Lung microvascular endothelial cell (primary cell): Measurements from ENCODE around the gene CERS6. TPM values are rescaled to one million over a fixed set of nuclear protein-coding genes. Genes with fewer than 3 reads are reported as not detected.

Experiments used
- DNase-seq, 2 donors: peaks; one replicate each; pipeline versions ENCODE4 v3.0.0 to v3.0.0-alpha.2; 2010; ENCODE audit warnings: low read depth in 2 of 2
- total RNA-seq: library from RNA; depleted of rRNA; stranded (reverse); fragments of >200 nt; gene quantifications from 2 replicates; pipeline ENCODE4 v1.2.1, GENCODE V29; 2014

Gene CERS6
- total RNA-seq, 1 donor from 2014 or later, result 44.6 TPM

DNA sequence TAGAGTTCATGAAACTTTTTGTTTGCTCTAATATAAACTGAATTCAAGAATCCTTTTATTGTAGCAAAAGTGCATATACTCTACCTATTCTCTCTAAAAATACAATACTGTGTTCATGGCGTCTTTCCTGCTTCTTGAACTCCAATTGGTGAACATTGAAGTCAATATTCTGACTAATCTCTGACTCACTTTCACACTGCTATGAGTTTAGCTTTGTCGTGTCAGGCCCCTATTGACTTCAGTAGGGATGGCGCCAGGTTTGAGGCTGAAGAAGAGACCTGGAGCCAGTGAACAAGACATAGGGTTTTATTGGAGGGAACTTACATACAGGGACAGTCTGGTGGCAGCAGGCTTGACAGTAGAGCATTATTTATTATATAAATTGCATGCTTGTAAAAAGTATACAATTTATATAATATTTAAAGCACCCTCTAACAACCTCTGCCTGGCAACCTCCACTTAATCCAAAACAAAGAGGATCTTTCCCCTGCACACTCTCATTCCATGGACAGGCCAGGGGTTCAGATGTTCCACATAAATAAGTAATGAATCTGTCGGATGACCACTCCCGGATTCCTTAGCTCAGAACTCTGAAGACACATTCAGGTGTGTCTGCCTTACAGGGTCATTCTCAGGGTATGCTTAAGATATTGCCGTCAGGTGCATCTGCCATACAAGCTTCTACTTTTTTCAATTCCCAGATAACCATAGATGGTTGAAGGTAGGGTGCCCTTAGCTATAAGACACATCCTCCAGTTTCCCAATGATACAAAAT, 141.0 kb downstream of the CERS6 start:
- no peak for DNase-seq

DNA sequence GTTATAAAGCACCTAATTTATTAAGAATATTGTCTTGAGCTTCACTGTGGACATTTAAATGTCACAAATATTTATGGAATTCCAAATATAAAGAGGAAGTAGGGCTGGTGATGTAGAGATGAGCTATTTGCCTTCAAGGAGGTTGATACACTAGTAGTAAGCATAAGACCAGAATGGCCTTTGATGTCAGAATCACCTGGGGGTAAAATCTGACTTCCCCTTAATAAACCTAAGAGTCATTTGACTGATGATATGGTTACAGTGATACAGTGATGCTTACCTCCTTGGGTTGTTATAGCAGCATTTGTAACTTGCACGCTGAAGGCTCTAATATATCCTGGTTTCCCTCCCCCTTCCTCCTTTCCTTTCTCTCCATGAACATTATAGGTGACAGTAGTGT, 143.7 kb downstream of the CERS6 start:
- no peak for DNase-seq

DNA sequence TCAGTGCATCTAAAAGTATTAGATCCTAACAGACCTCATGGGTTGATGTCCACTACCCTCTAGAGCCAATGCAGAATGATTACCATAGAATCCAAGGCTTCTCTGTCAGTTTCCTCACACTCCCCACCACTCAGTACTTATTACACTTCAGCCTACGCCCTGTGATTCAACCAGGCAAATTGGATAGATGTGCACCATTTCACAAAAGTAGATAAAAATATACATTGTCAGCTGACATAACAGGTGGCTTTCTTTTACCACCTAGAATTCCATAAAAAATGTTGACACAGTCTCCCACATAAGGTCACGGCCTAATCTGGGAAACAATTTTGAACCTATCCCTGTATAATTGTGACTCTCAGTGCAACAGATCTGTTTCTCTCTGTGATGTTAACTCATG, 144.9 kb downstream of the CERS6 start:
- DNase-seq, result no peak

DNA sequence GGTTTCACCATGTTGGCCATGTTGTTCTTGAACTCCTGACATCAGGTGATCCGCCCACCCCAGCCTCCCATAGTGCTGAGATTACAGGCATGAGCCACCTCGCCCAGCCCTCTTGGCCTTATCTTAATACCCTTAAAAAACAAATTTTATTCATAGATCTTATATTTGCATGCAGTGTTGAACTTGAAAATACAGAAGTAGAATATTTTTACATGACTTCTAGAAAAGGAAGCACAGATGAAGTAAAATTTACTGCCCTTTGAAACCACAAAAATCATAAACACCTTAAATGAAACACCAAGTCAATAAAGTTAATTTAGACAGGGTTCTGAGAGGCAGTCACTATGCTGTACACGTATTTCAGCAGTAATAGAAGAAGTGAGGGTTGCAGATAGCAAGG, 145.7 kb downstream of the CERS6 start:
- no peak for DNase-seq

DNA sequence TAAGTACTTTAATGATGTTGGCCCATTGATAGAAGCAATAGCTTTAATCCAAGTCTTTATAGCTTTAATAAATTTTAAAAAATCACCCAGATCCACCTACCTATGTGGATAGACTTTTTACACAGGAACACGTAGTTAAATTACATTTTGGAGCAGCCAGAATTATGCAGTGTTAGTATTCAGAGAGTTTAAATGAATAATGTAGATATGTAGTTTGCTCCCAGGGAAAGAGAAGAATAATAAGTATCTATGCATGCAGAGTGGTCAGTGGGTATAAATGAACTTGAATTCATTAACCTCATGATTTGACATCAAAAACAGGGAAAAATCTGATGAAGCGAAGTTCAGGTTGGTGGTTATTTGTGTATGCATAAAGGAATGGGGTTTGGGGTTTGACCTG, 146.3 kb downstream of the CERS6 start:
- DNase-seq, result no peak

DNA sequence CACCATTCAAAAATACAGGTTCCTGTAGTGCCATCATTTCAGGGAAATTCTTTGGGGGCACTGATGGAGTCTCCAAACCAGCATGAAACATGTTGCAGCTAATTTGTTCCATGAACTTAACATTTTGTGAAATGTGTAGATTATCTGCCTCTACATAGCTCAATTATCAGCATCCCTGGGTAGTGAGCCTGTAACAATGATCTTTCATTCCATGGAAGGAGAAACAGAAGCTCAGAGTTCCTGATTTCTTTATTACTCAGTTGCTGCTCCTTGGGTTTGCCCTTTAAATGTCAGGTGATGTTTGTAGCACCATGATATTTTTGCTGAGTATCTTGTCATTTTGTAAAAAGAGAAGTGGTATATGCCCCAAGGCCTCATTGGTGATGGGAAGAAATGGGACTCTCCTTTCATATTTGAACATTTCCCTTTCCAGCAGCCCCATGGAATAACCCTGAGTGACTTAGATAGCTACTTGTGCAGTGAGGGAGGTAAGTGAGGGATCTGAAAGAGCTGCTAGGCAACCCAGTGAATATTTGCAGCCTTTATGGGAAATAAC, 146.9 kb downstream of the CERS6 start:
- no peak for DNase-seq

DNA sequence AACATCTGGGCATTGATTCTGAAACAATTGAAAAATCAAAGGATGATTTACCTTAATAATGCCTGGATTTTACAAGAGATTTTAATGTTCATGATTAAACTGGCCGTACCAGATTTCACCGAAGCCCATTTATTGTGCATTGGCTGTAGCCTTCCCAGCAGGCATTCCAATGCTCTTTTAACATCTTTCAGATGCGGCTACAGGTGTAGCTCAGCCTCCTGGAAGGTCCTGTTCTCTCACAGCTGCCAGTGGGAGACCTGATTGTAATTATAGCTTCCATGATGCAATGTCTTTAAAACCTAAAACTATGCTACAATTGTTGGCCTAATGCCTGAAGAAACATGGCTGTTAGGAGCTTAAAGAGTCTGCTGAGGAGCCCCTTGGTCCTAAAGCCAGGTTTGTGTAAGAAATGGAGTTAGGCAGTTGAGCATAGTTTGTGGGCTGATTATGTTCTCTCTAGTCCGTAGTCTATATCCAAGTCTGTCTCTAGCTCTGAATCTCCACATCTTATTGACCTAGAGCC, 147.4 kb downstream of the CERS6 start:
- no peak for DNase-seq

DNA sequence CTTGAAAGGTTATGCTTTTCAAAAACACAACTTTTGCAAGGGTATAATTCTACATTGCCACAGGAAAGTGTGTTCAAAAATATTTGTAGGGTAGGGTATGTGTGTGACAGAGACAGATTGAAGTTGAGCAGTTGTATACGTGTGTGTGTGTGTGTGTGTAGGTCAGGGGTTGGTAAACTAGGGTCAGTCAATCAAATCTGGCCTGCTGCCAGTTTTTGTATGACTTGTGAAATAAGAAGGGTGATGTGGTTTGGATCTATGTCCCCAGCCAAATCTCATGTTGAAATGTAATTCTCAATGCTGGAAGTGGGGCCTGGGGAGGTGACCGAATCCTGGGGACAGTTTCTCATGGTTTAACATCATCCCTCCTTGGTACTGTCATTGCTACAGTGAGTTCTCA, 148.2 kb downstream of the CERS6 start:
- no peak for DNase-seq

DNA sequence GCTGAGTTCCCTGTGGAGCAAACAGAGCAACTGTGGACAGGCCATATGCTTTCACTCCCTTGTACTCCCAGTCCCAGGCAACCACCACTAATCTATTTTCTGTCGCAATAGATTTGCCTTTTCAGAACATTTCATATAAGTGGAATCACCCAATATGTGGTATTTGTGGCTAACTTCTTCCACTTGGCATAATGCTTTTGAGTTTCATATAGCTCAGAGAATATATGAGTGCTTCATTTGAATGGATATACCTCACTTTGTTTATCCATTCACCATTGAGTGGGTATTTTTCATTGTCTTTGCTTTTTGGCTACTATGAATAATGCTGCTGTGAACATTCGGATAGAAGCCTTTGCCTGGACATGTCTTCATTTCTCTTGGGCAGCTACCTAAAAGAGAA, 151.9 kb downstream of the CERS6 start:
- DNase-seq, result no peak

DNA sequence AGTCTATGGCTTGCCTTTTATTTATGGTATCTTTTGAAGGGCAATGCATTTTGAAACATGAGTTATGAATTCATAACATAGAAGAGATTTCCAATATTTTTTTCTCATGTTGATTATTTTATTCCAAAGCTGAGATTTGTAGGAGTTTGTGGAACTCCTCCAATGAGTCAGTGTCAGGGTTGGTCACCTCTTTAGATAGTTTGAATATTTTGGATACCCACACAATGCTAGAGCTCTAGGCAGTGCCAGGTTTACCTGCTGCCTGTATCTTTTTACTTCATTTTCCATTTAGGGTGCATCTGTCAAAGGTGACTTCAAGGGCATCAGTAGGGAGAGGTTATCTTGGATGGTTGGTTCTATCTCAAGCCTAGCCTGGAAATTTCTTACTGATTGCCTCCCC, 152.7 kb downstream of the CERS6 start:
- DNase-seq, result no peak

DNA sequence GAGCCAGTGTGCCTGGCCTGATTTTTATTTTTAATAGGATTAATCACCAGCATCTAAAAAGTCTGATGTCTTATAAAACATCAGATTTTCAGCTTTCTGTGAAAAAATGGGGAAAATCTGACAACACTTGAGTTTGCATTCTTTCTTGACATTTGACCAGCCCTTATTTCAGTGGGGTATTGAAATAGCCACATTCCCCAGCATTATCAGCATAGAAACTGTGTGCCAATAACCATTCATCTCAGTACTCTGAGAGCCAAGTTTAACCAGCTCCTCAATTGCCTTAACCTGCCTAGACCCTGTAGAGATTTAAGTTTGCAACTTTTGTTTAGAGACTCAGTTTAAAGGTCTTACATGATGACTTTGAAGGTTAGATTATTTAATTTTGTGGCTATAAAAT, 155.0 kb downstream of the CERS6 start:
- no peak for DNase-seq

DNA sequence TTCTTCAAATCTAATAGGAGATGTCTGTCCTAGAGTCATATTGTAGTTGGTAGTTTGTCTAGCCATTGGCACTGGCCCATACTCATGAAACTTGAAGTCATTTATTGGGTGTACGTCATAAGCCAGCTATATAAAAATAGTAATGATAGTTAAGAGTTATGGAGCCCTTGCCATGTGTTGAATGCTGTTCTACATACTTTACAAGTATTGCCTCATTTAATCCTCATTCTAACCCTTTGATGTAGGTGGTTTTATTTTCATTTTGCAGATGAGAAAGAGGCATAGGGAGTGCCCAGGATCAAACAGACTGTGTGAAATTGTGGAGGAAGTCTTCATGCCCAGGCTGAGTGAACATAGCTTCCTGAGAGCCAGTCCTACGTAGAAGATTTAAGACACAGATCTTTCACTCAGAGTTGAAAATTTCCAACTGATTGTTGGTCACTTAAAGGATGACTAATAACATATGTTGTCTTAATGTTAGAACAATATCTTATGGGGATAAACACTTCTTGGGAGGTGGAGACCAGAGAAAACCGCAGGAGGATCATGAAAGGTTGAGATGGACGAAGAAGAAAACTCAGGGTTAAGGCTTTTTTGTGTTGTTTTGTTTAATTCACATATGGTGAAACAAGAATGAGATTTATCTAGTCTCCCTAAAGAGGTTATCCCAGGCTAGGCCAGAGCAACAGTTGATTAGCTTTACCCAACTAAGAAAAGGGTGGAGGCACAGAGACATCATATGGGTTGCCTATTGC, 156.0 kb downstream of the CERS6 start:
- no peak for DNase-seq

DNA sequence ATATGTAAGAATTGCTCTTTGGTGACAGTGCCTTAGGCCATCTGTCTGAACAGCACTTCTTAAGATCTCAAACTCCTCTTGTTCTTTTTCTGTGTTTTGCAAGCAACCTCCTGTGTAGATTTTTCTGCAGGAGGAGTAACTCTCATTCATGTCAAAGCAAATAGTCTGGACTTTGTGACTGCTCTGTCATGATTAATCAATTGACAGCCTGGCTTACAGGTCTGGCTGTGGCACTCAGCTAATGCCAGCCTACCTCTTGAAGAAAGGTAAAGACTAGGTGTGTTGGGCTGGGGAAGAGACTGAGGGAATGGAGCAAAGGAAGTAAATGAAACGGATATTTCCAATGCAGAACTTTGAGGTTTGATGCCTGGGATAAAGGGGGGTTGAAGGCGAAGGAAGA, 156.6 kb downstream of the CERS6 start:
- no peak for DNase-seq

DNA sequence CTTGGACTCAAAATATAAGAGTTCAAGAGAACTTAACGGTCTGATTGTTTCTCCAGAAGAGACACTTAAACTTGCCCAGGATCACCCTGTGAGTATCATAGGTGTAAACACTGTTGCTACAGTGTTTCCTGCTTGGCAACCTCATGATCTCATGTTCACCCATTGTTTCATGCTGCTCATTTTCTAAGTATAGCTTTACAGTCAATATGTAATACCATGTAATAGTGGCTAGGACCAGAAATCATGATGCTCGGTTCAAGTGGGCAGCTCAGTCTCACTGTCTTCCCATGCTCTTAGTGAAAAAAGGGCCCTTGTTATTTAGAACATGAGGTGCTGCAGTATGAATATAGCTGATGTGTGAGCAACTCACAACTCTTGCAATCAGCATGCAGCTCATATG, 157.5 kb downstream of the CERS6 start:
- peak in 1 of 2 donors; percentile 52 for DNase-seq

DNA sequence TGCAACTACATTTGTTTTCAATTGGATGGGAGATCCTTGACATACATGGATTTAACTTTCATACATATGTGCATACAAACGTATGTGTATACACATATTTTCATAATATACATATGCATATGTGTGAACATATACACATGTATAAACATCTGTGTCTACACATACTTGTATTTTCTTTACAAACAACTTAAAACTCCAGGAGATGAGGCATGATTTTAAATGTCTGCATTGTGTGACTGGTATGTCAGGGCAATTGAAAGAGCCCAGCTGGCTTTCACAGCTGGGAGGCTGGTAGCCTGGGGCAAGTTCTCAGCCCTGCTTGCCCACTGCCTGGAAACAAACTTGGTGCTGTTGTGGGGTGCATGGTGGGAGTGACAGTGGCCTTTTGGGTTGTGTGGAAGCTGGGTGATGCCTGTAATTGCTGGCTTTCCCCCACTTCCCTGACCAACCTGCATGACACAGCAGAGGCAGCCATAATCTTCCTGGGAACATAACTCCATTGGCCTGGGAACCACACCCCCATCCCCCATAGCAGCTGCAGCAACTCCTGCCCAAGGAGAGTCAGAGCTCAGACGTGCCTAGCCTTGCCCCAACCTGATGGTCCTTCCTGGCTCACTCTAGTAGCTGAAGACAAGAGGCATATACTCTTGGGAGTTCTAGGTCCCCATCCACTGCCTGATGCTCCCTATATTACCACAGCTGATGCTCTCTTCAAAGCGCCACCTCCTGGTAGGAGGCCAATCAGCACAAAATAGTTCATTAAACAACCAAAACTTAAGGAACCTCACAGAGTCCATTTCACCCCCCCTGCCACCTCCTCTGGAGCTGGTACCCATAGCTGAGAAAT, 158.3 kb downstream of the CERS6 start:
- no peak for DNase-seq

DNA sequence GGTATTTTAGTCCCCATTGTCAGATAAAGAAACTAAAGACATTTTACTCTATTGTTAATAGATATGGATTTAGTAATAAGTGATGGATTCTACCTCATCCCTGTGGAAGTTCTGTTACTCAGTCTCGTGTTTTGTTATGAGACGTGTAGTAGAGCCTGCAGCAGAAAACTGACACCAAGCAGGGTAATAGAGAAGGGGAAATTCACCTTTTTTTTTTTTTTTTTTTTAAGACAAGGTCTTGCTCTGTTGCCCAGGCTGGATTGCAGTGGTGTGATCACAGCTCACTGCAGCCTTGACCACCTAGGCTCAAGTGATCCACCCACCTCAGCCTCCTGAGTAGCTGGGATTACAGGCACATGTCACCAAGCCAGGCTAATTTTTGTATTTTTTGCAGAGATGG, 164.5 kb downstream of the CERS6 start:
- no peak for DNase-seq

DNA sequence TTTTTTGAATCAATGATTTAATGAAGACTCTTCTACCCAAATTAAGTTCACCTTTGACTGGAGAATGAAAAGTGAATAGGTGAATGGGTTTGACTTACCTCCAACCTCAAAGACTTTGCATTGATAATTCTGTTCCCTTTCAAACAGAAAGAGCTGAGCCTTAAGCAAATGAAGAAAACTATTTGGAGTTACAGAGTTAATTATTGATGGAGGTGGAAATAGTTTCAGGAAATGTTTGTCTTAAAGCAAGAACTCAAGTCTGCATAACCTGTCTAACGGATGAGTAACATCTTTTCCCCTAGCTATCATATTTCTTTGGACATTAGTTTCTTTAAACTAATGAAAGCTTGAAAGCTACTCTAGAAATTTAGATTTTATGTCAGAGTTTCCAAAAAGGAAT, 166.5 kb downstream of the CERS6 start:
- no peak for DNase-seq

DNA sequence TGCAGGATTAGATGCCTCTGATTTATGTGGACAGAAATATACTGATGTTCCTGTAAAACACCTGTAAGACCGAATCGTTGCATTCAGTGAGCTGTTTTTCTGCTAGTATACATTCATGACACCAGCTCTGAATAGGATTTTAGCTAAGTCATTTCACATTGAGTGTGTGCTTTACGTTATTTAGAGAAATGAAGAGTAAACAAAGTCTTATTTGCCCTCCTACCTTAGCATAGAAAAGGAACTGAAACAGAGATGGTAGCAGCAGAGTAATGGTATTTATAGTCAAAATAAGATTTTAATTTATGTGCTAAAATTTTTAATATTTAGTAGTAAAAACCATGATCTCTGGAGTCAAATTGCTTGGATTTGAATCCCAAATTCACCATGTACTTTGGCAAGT, 168.0 kb downstream of the CERS6 start:
- no peak for DNase-seq

DNA sequence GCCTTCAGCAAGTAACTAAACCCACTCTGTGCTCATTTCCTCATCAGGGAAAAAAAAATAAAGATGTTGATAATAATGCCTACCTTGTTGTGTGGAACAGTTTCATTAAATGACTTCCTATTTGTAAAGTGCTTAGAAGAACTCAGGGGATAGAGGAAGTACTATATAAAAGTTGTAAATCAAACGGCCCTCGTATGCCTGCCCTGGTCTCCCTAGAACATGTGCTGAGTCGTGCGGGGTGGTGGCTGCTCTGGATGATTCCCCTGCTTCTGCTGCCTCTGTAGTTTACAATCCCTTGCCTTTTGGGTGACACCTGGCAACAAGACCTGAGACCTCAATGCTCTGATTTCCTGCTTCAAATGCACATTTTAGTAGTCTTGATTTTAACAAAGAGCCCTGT, 170.0 kb downstream of the CERS6 start:
- DNase-seq, result peak in 1 of 2 donors; percentile 8

DNA sequence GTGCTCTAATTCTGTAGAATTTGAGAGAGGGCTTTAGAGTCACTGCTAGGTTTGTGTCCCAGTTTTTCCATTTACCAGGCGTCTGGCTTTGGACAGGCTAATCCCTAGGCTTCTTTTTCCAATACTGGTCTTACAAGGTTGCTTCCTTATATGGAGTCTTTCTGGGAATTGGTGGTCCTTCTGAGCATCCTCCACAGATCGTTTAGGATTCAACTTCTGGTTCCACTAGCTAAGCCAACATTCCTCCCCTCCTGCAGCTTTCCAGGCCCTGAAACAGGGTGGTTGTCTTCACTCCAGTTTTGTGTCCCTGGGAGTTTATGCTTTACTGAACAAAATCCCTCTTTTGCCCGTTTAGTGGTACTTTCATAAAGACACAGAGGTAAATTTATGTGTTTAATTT, 170.6 kb downstream of the CERS6 start:
- no peak for DNase-seq

DNA sequence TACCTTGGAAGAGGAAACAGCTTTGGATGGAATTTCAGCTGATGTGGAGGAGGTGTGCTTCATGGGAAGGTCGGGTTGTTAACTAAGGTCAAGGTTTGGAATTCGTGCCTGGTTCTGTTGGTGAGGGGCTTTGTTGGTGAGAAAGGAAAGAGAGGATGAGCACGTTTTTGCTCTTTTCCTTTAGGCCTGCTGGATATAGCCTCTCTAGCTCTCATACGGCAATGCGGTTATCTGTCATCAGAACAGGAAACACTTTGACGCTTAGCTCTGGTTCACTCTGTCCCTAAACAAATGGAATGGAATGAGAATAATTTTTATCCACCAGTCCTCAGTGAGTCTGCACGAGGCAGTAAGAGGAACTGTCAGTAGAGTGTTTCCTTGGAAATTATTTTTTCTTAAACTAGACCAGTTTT, 176.6 kb downstream of the CERS6 start:
- DNase-seq, result peak; percentile 83 to 97

DNA sequence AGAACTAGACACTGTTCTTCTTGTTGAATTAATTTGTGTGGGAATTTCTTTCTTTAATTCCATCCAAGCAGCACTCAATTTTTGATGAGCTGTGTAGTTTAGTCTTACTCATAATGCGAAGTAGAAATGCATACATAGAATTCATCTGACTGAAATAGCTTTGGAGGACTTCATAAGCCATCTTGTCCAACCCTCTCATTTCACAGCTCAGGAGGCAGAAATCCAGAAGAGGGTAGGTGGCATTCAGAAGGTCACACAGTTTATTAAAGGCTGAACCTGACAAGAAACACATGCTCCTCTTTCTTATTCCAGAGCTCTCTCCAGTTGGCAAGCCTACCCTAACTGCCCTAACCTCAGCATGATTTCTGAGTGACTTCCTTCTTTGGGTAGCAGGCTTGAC, 177.1 kb downstream of the CERS6 start:
- DNase-seq, result no peak
